HepG2 (cell line): ENCODE measurements around the gene DACT2. TPM values are rescaled to one million over a fixed set of nuclear protein-coding genes. Genes with fewer than 3 reads are reported as not detected.

ENCODE experiments used
- ATAC-seq: fragments of 200-7000 bp; cut with Tn5 transposase; 3 replicates; pipeline ENCODE4 v1.9.1; 2020; ENCODE audit warnings: mild to moderate bottlenecking, moderate library complexity
- BruUV-seq: library from RNA; stranded (reverse); fragments of 400-500 nt; replicated peaks from 2 replicates; lab custom pipeline; 2021; lab: Mats Ljungman, UMichigan
- CTCF ChIA-PET: fragments of 300-600 bp; formaldehyde crosslinking; extraction: SDS; loops from one replicate; lab custom pipeline; 2021; ENCODE audit warnings: low total read pairs, inconsistent platforms, low intra/inter-chr PET ratio; lab: Yijun Ruan, JAX
- POLR2A ChIA-PET: fragments of 350-600 bp; sonication (Branson Sonifier 250); formaldehyde crosslinking; loops from one replicate; lab custom pipeline; 2020; ENCODE audit warnings: antibody characterized with exemption, inconsistent platforms; lab: Yijun Ruan, JAX
- DNase-seq: peaks from one replicate; pipeline ENCODE4 v3.0.0-alpha.2; 2015; ENCODE audit warnings: low spot score
- FAIRE-seq: peaks from 3 replicates; lab custom pipeline; 2011; peaks lifted over from hg19 to GRCh38; lab: Jason Lieb, UNC
- H2AFZ ChIP-seq: one replicate; pipeline ENCODE4 v1.6.1; 2011; ENCODE audit warnings: low read length, inconsistent platforms
- H3K27ac ChIP-seq: fragments of 300-600 bp; 3 replicates; pipeline ENCODE4 v1.8.0; 2011; ENCODE audit warnings: mixed run types, mild to moderate bottlenecking, mixed read lengths, low read length, inconsistent platforms; ENCODE audit not compliant: insufficient read depth; ENCODE audit errors: extremely low read length
- H3K27me3 ChIP-seq, 2 experiments: fragments of 200-600 bp in 1 of 2; 2 replicates in 1 of 2; 3 replicates in 1 of 2; pipeline versions ENCODE4 v1.6.0 to v1.8.0; 2011; ENCODE audit warnings: low read length in 2 of 2, mild to moderate bottlenecking in 2 of 2, moderate library complexity in 2 of 2, inconsistent platforms in 1 of 2; ENCODE audit not compliant: insufficient read depth in 2 of 2, control insufficient read depth in 1 of 2
- H3K36me3 ChIP-seq, 2 experiments: fragments of 200-600 bp in 1 of 2; replicated peaks in 1 of 2; 2 replicates in 1 of 2; 3 replicates in 1 of 2; pipeline versions ENCODE4 v1.5.1 to v1.8.0; 2011; ENCODE audit warnings: low read length in 2 of 2, inconsistent platforms in 1 of 2; ENCODE audit not compliant: insufficient read depth in 2 of 2, control insufficient read depth in 1 of 2
- H3K4me1 ChIP-seq: 2 replicates; pipeline ENCODE4 v1.5.1; 2012; ENCODE audit warnings: low read length, inconsistent platforms; ENCODE audit not compliant: insufficient read depth
- H3K4me2 ChIP-seq: 2 replicates; pipeline ENCODE4 v1.6.0; 2011; ENCODE audit warnings: low read depth, low read length, inconsistent platforms
- H3K4me3 ChIP-seq, 3 experiments: fragments of 200-600 bp in 1 of 3; sonication (generic), shearing (Covaris generic) in 1 of 3; replicated peaks in 1 of 3; 2 replicates each; pipeline ENCODE4 v1.5.1; 2011 to 2016; ENCODE audit warnings: low read length in 3 of 3, inconsistent platforms in 2 of 3, low read depth in 2 of 3, mild to moderate bottlenecking in 2 of 3, control low read depth in 1 of 3, mixed read lengths in 1 of 3; ENCODE audit not compliant: insufficient read depth in 1 of 3
- H3K79me2 ChIP-seq: one replicate; pipeline ENCODE4 v1.6.1; 2011; ENCODE audit warnings: low read length, inconsistent platforms; ENCODE audit not compliant: insufficient read depth
- H3K9ac ChIP-seq: 2 replicates; pipeline ENCODE4 v1.6.0; 2011; ENCODE audit warnings: mild to moderate bottlenecking, low read depth, low read length, inconsistent platforms; ENCODE audit not compliant: insufficient read depth
- H3K9me3 ChIP-seq: 2 replicates; pipeline ENCODE4 v1.5.1; 2012; ENCODE audit warnings: mild to moderate bottlenecking, low read length
- H4K20me1 ChIP-seq: 2 replicates; pipeline ENCODE4 v1.6.0; 2011; ENCODE audit warnings: inconsistent platforms, mild to moderate bottlenecking, low read length, moderate library complexity; ENCODE audit not compliant: insufficient read depth
- AHR ChIP-seq: IDR thresholded peaks from 2 replicates; pipeline ENCODE4 v1.6.1; 2018; ENCODE audit warnings: missing genetic modification reagents, missing compliant biosample characterization
- ARHGAP35 ChIP-seq: sonication (generic); formaldehyde crosslinking; IDR thresholded peaks from 2 replicates; pipeline ENCODE4 v1.9.0; 2022; ENCODE audit warnings: mild to moderate bottlenecking, inconsistent platforms, moderate library complexity, missing genetic modification reagents, borderline replicate concordance
- BRD4 ChIP-seq: sonication (generic); formaldehyde crosslinking; IDR thresholded peaks from 2 replicates; pipeline ENCODE4 v1.4.0; 2020; ENCODE audit warnings: missing genetic modification reagents
- CHCHD3 ChIP-seq: sonication (generic); formaldehyde crosslinking; IDR thresholded peaks from 2 replicates; pipeline ENCODE4 v1.8.0; 2022; ENCODE audit warnings: mild to moderate bottlenecking, missing genetic modification reagents, moderate library complexity
- CSRNP2 ChIP-seq: sonication (generic); formaldehyde crosslinking; conservative IDR thresholded peaks from 2 replicates; pipeline ENCODE4 v1.8.0; 2022; ENCODE audit warnings: low read depth, missing genetic modification reagents
- ELF3 ChIP-seq: IDR thresholded peaks from 2 replicates; pipeline ENCODE4 v1.6.1; 2016; ENCODE audit warnings: missing genetic modification reagents, missing compliant biosample characterization
- REST ChIP-seq, 2 experiments: IDR thresholded peaks; 2 replicates each; pipeline ENCODE4 v1.6.1; 2011 to 2012; ENCODE audit warnings: low read length in 2 of 2, borderline replicate concordance in 1 of 2, low read depth in 1 of 2, mild to moderate bottlenecking in 1 of 2, moderate library complexity in 1 of 2
- ZHX1 ChIP-seq: sonication (generic); formaldehyde crosslinking; IDR thresholded peaks from 2 replicates; pipeline ENCODE4 v1.8.1; 2022; ENCODE audit warnings: low read depth, mild to moderate bottlenecking, missing genetic modification reagents
- ZNF549 ChIP-seq: sonication (generic); formaldehyde crosslinking; IDR thresholded peaks from 2 replicates; pipeline ENCODE4 v1.5.0; 2020; ENCODE audit warnings: missing genetic modification reagents
- WGBS: methylation state at CpG from one replicate; pipeline ENCODE4 v1.1.6; 2017; ENCODE audit warnings: low lambda C conversion rate; 5-methylcytosine and 5-hydroxymethylcytosine counted together
- in situ Hi-C: cut with HindIII; loops from 2 replicates; pipeline ENCODE4 v1.10.0; 2017; ENCODE audit warnings: low pct_unique_long_range_greater_than_20kb; ENCODE audit not compliant: extremely low pct_ligation_motif_present
- intact Hi-C: fragments of 100-400 bp; cut with micrococcal nuclease; formaldehyde crosslinking; loops from one replicate; pipeline ENCODE4 v1.10.0; 2022; ENCODE audit not compliant: unreplicated experiment
- polyA plus RNA-seq, 8 experiments: library from polyadenylated mRNA; depleted of rRNA in 3 of 8; stranded (reverse) in 7 of 8; unstranded in 1 of 8; fragments of >200 nt; fragmentation: Illumina TruSeq in 4 of 8; extraction: Trizol in 4 of 8; gene quantifications; 2 replicates each; pipeline versions ENCODE4 v1.2.1 to v1.2.3, GENCODE V29; 2011 to 2016; ENCODE audit warnings: low read depth in 4 of 8, missing spikeins in 1 of 8, mixed read lengths in 1 of 8; ENCODE audit not compliant: insufficient read depth in 1 of 8
- total RNA-seq, 5 experiments: library from RNA; depleted of rRNA; stranded (reverse); fragments of >200 nt; fragmentation: Illumina TruSeq; extraction: Trizol; gene quantifications; 2 replicates each; pipeline ENCODE4 v1.2.3, GENCODE V29; 2016; ENCODE audit warnings: low read depth in 1 of 5

DACT2 gene
- total and polyA plus RNA-seq, 2 of the 13 experiments (the other 11 are each of a cell fraction or from before 2014, with no cell fraction given) = 0.15 TPM; not detected in 1

- Histone ChIP-seq H3K9ac (no peak overlapping the region), H2AFZ (no peak overlapping the region), H3K27ac (no peak overlapping the region), H3K9me3 (no peaks in the 10 kb centered on the region), H3K79me2 (no peaks in the 10 kb centered on the region), H3K4me1 (peaks cover 27% of the 10 kb centered on the region), H3K4me2 (no peak overlapping the region), H3K27me3 (no peaks in the 10 kb centered on the region), H3K36me3 (no peaks in the 10 kb centered on the region), H3K4me3 (no peak overlapping the region), H4K20me1 (no peaks in the 10 kb centered on the region)
- in situ Hi-C loops = no loop called here
- no peak for FAIRE-seq
- POLR2A ChIA-PET = no interaction called here
- WGBS = 91% methylated on average over 30 of the region's 30 CpGs
- BruUV-seq = no TSS peak
- CTCF ChIA-PET = no interaction called here
- intact Hi-C loops = no loop called here
- no peak for ATAC-seq
- no peak for DNase-seq
- TF ChIP-seq ELF3 (CRISPR knock-in tag) (no peak), CHCHD3 (CRISPR knock-in tag) (no peak), ZNF549 (CRISPR knock-in tag) (no peak)
These were observed 10.4 kb downstream of the DACT2 start for GRCh38 chr6:168309183-168309582.

GRCh38 chr6:168308390-168309144, 11.0 kb downstream of the DACT2 start:
- Histone ChIP-seq H3K9ac (no peak overlapping the region), H3K4me3 (no peak overlapping the region), H3K4me1 (peaks cover 20% of the 10 kb centered on the region), H2AFZ (no peak overlapping the region), H3K4me2 (no peak overlapping the region), H3K79me2 (no peaks in the 10 kb centered on the region), H3K9me3 (no peaks in the 10 kb centered on the region), H4K20me1 (no peaks in the 10 kb centered on the region), H3K27me3 (no peaks in the 10 kb centered on the region), H3K36me3 (no peaks in the 10 kb centered on the region), H3K27ac (no peak overlapping the region)
- ChIA-PET CTCF (no interaction called here), POLR2A (no interaction called here)
- ATAC-seq (peak; percentile 16; the same call in 2 of the 3 replicates), DNase-seq (no peak), FAIRE-seq (no peak)
- no TSS peak for BruUV-seq
- intact Hi-C loops (no loop called here), in situ Hi-C loops (no loop called here)
- WGBS = 89% methylated on average over 33 of the region's 35 CpGs
- TF ChIP-seq AHR (CRISPR knock-in tag) (no peak), BRD4 (CRISPR knock-in tag) (no peak), ARHGAP35 (CRISPR knock-in tag) (no peak), ZHX1 (CRISPR knock-in tag) (no peak), REST (IDR thresholded peaks at IDR 0.05; ENCODE audit: borderline replicate concordance in 1 of 2, low read depth in 1 of 2, low read length in 2 of 2) (no peak), CSRNP2 (no peak)
